H1 (cell line): ENCODE data around the gene CRBN. TPM values are rescaled to one million over a fixed set of nuclear protein-coding genes. Genes with fewer than 3 reads are reported as not detected.

ENCODE experiments used
- ASH2L ChIP-seq: fragments of 200-600, 300-600 bp; sonication (generic); IDR thresholded peaks from one replicate; pipeline ENCODE4 v1.7.1; 2017; ENCODE audit warnings: low read length
- ATF2 ChIP-seq: IDR thresholded peaks from 2 replicates; pipeline ENCODE4 v1.6.1; 2012; ENCODE audit warnings: low read length, inconsistent platforms
- BACH1 ChIP-seq: IDR thresholded peaks from 2 replicates; pipeline ENCODE4 v1.6.1; 2012; ENCODE audit warnings: low read length, improper control_type of control experiment
- BRCA1 ChIP-seq: IDR thresholded peaks from 2 replicates; pipeline ENCODE4 v1.6.1; 2012; ENCODE audit warnings: low read depth, low read length, improper control_type of control experiment
- CBX8 ChIP-seq: fragments of 300-800, 300-1000 bp; sonication (generic); IDR thresholded peaks from 2 replicates; pipeline ENCODE4 v1.7.1; 2016; ENCODE audit warnings: low read depth, low read length, borderline replicate concordance
- CEBPB ChIP-seq: IDR thresholded peaks from 2 replicates; pipeline ENCODE4 v1.6.1; 2012; ENCODE audit warnings: low read depth, low read length
- CREB1 ChIP-seq: IDR thresholded peaks from 2 replicates; pipeline ENCODE4 v1.6.1; 2012; ENCODE audit warnings: inconsistent platforms
- CTBP2 ChIP-seq: IDR thresholded peaks from 2 replicates; pipeline ENCODE4 v1.7.0; 2011; ENCODE audit warnings: borderline replicate concordance, mild to moderate bottlenecking, moderate library complexity, mixed read lengths, low read length; ENCODE audit not compliant: insufficient read depth, insufficient read length
- EP300 ChIP-seq, 2 experiments: IDR thresholded peaks; 1 replicate in 1 of 2; 2 replicates in 1 of 2; pipeline ENCODE4 v1.6.1; 2011 to 2012; ENCODE audit warnings: low read depth in 2 of 2, low read length in 2 of 2, mild to moderate bottlenecking in 2 of 2, borderline replicate concordance in 1 of 2, inconsistent platforms in 1 of 2, moderate library complexity in 1 of 2
- GABPA ChIP-seq: IDR thresholded peaks from 2 replicates; pipeline ENCODE4 v1.6.1; 2011; ENCODE audit warnings: mild to moderate bottlenecking, low read length, moderate library complexity, borderline replicate concordance; ENCODE audit not compliant: insufficient read depth
- GTF2F1 ChIP-seq: IDR thresholded peaks from 2 replicates; pipeline ENCODE4 v1.6.1; 2012; ENCODE audit warnings: low read depth, low read length, improper control_type of control experiment, borderline replicate concordance
- HDAC6 ChIP-seq: IDR thresholded peaks from one replicate; pipeline ENCODE4 v1.7.1; 2012; ENCODE audit warnings: low read depth, mild to moderate bottlenecking, inconsistent platforms, low read length, moderate library complexity
- JUN ChIP-seq: IDR thresholded peaks from 2 replicates; pipeline ENCODE4 v1.6.1; 2011; ENCODE audit warnings: low read depth, mild to moderate bottlenecking, improper control_type of control experiment, low read length
- KDM4A ChIP-seq: IDR thresholded peaks from one replicate; pipeline ENCODE4 v1.7.1; 2012; ENCODE audit warnings: low read depth, mild to moderate bottlenecking, moderate library complexity, low read length, inconsistent platforms; ENCODE audit not compliant: severe bottlenecking
- MAFK ChIP-seq: IDR thresholded peaks from 2 replicates; pipeline ENCODE4 v1.6.1; 2012; ENCODE audit warnings: low read depth, mild to moderate bottlenecking, improper control_type of control experiment, low read length
- NRF1 ChIP-seq: IDR thresholded peaks from 2 replicates; pipeline ENCODE4 v1.6.1; 2011; ENCODE audit warnings: mild to moderate bottlenecking, low read depth, low read length, improper control_type of control experiment
- PHF8 ChIP-seq: fragments of 200-600 bp; sonication (generic); conservative IDR thresholded peaks from 2 replicates; pipeline ENCODE4 v1.7.1; 2012; ENCODE audit warnings: low read depth, mild to moderate bottlenecking, inconsistent platforms, low read length, moderate library complexity
- POLR2A ChIP-seq, 2 experiments: IDR thresholded peaks; 1 replicate in 1 of 2; 2 replicates in 1 of 2; pipeline ENCODE4 v1.6.1; 2011; ENCODE audit warnings: low read depth in 2 of 2, low read length in 2 of 2, mild to moderate bottlenecking in 2 of 2; ENCODE audit errors: control extremely low read depth in 1 of 2
- RBBP5 ChIP-seq: IDR thresholded peaks from 2 replicates; pipeline ENCODE4 v1.7.1; 2012; ENCODE audit warnings: low read depth, mild to moderate bottlenecking, inconsistent platforms, low read length, moderate library complexity, borderline replicate concordance
- RXRA ChIP-seq: IDR thresholded peaks from 2 replicates; pipeline ENCODE4 v1.6.1; 2011; ENCODE audit warnings: low read depth, mild to moderate bottlenecking, low read length, moderate library complexity; ENCODE audit not compliant: insufficient read depth
- SIN3A ChIP-seq, 2 experiments: IDR thresholded peaks in 1 of 2; conservative IDR thresholded peaks in 1 of 2; 2 replicates each; pipeline ENCODE4 v1.6.1; 2011 to 2012; ENCODE audit warnings: low read length in 2 of 2, improper control_type of control experiment in 1 of 2, low read depth in 1 of 2, mild to moderate bottlenecking in 1 of 2
- SIRT6 ChIP-seq: IDR thresholded peaks from one replicate; pipeline ENCODE4 v1.7.1; 2012; ENCODE audit warnings: low read length, inconsistent platforms
- SIX5 ChIP-seq: IDR thresholded peaks from 2 replicates; pipeline ENCODE4 v1.6.1; 2011; ENCODE audit warnings: mild to moderate bottlenecking, low read depth, low read length
- TAF7 ChIP-seq: optimal IDR thresholded peaks from 2 replicates; pipeline ENCODE3; 2011; ENCODE audit warnings: low read depth, mild to moderate bottlenecking, inconsistent platforms, low read length, moderate library complexity, borderline replicate concordance
- polyA plus RNA-seq, 7 experiments: library from polyadenylated mRNA; depleted of rRNA in 3 of 7; stranded (reverse) in 5 of 7; unstranded in 2 of 7; fragments of >200 nt in 5 of 7; fragments of 200-250 nt in 2 of 7; gene quantifications; 1 replicate in 5 of 7; 2 replicates in 1 of 7; 4 replicates in 1 of 7; pipeline versions ENCODE4 v1.2.1 to v1.2.3, GENCODE V29; 2011 to 2013; ENCODE audit warnings: missing spikeins in 2 of 7, mixed read lengths in 2 of 7
- total RNA-seq: library from RNA; stranded (reverse); fragmentation: NEBNext Ultra II Directional; extraction: Animal tissue kit (Norgen Biotek cat#: 25700); gene quantifications from 2 replicates; pipeline ENCODE4 v1.2.1, GENCODE V29; 2021

CRBN gene
- total and polyA plus RNA-seq, 2 of the 8 experiments (the other 6 are each of a cell fraction or from before 2014, with no cell fraction given) = 13.4 to 30.3 TPM

GRCh38 chr3:3179407-3180094 is at the start of gene CRBN (continued):
- TF ChIP-seq EP300 (IDR thresholded peaks at IDR 0.05; ENCODE audit: borderline replicate concordance in 1 of 2, low read depth in 2 of 2, low read length in 2 of 2) (no peak), NRF1 (no peak), CTBP2 (no peak), SIX5 (no peak), BACH1 (no peak), KDM4A (peak; percentile 78), GTF2F1 (no peak), RBBP5 (peak; percentile 96), ASH2L (peak; percentile 97), SIN3A (conservative IDR thresholded peaks at IDR 0.05 in 1 of 2, IDR thresholded peaks at IDR 0.05 in 1 of 2; ENCODE audit: low read depth in 1 of 2, low read length in 2 of 2) (peak in 1 of 2 experiments; percentile 90; a peak in 2 of 4 replicates), RXRA (0 out of 2 replicates have a peak, but pooled peaks have one; percentile 18), SIRT6 (no peak), POLR2A (IDR thresholded peaks at IDR 0.05; ENCODE audit: control extremely low read depth in 1 of 2, low read depth in 2 of 2, low read length in 2 of 2) (peak; percentile 70 to 90), MAFK (no peak), CEBPB (no peak), JUN (no peak), CREB1 (peak; percentile 81), BRCA1 (no peak), GABPA (no peak), ATF2 (no peak), TAF7 (peak; percentile 84), HDAC6 (no peak), CBX8 (no peak), PHF8 (peak; percentile 98)
